Measurements from ENCODE around the gene STRN3. TPM values are rescaled to one million over a fixed set of nuclear protein-coding genes. Genes with fewer than 3 reads are reported as not detected.
"Not testable (repeated sequence)": the region's sequence is repeated elsewhere in the genome, so short reads cannot be mapped to it uniquely, and the experiment has no call there.

The STRN3 gene
- total RNA-seq, 1 donor from 2014 or later: 58.1 TPM

DNA sequence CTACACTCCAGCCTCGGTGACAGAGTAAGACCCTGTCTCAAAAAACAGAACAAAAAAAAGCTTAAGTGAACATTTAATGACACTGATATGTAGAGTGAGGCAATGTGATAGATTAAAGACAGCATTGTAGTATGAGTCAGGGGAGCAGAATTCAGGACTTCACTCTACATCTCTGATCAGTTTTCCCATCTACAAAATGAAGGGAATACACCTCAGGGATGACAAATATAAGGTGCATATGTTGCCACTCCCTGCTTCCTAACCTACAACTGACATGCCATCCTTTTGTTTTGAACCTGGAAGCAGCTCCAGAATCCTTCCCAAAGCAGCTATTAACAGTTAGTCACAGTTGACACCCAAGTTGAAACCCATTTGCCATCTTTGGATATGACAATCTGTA lies 30.9 kb upstream of the STRN3 start:
- no peak overlapping the region for H3K4me3 Mint-ChIP-seq (ENCODE audit: unreplicated experiment)
- peaks cover 2% of the 10 kb centered on the region for H3K9me3 Mint-ChIP-seq (ENCODE audit: unreplicated experiment)
- no peaks in the 10 kb centered on the region for H3K36me3 Mint-ChIP-seq (ENCODE audit: unreplicated experiment)
- H3K27me3 Mint-ChIP-seq (ENCODE audit: unreplicated experiment): no peaks in the 10 kb centered on the region
- no peaks in the 10 kb centered on the region for H3K4me1 Mint-ChIP-seq (ENCODE audit: low read depth, unreplicated experiment)
- DNase-seq: no peak
- TF ChIP-seq, protein P1, sequence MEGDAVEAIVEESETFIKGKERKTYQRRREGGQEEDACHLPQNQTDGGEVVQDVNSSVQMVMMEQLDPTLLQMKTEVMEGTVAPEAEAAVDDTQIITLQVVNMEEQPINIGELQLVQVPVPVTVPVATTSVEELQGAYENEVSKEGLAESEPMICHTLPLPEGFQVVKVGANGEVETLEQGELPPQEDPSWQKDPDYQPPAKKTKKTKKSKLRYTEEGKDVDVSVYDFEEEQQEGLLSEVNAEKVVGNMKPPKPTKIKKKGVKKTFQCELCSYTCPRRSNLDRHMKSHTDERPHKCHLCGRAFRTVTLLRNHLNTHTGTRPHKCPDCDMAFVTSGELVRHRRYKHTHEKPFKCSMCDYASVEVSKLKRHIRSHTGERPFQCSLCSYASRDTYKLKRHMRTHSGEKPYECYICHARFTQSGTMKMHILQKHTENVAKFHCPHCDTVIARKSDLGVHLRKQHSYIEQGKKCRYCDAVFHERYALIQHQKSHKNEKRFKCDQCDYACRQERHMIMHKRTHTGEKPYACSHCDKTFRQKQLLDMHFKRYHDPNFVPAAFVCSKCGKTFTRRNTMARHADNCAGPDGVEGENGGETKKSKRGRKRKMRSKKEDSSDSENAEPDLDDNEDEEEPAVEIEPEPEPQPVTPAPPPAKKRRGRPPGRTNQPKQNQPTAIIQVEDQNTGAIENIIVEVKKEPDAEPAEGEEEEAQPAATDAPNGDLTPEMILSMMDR (IDR thresholded peaks at IDR 0.05; ENCODE audit: partially characterized antibody, unreplicated experiment): no peak
- H3K27ac Mint-ChIP-seq (ENCODE audit: unreplicated experiment): no peak overlapping the region

GRCh38 chr14:31052905-31053586 lies 26.9 kb upstream of the STRN3 start:
- not testable (repeated sequence) for H3K36me3 Mint-ChIP-seq (ENCODE audit: unreplicated experiment); DNase-seq; H3K27me3 Mint-ChIP-seq (ENCODE audit: unreplicated experiment); H3K27ac Mint-ChIP-seq (ENCODE audit: unreplicated experiment); H3K4me3 Mint-ChIP-seq (ENCODE audit: unreplicated experiment); H3K9me3 Mint-ChIP-seq (ENCODE audit: unreplicated experiment); H3K4me1 Mint-ChIP-seq (ENCODE audit: low read depth, unreplicated experiment)

DNA sequence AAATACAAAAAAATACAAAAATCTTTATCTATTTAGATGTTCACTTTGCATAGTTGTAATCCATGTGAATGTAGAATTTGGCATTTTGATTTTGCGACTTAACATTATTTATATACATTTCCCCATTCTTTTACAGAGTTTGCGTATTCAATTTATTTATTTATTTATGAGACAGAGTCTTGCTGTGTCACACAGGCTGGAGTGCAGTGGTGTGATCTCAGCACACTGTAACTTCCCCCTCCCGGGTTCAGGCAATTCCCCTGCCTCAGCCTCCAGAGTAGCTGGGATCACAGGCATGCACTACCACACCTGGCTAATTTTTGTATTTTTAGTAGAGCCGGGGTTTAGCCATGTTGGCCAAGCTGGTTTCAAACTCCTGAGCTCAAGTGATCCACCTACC lies 25.3 kb upstream of the STRN3 start:
- H3K9me3 Mint-ChIP-seq (ENCODE audit: unreplicated experiment): peaks cover 1% of the 10 kb centered on the region
- no peaks in the 10 kb centered on the region for H3K4me1 Mint-ChIP-seq (ENCODE audit: low read depth, unreplicated experiment)
- no peak overlapping the region for H3K27ac Mint-ChIP-seq (ENCODE audit: unreplicated experiment)
- DNase-seq: no peak
- peaks cover 1% of the 10 kb centered on the region for H3K27me3 Mint-ChIP-seq (ENCODE audit: unreplicated experiment)
- TF ChIP-seq, protein P1 (IDR thresholded peaks at IDR 0.05; ENCODE audit: partially characterized antibody, unreplicated experiment): no peak
- no peak overlapping the region for H3K4me3 Mint-ChIP-seq (ENCODE audit: unreplicated experiment)
- H3K36me3 Mint-ChIP-seq (ENCODE audit: unreplicated experiment): peaks cover 5% of the 10 kb centered on the region

DNA sequence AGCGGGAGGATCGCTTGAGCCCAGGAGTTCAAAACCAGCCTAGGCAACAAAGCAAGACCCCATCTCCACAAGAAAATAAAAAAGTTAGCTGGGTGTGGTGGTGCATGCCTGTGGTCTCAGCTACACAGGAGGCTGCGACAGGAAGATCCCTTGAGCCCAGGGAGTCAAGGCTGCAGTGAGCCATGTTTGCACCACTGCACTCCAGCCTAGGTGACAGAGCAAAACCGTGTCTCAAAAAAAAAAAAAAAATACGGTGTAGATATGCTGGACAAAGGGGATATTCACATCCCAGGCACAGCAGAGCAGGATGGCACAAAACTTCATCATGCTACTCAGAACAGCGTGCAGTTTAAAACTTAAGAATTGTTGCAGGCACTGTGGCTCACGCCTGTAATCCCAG lies 24.8 kb upstream of the STRN3 start:
- Mint-ChIP-seq H3K9me3 (ENCODE audit: unreplicated experiment) (peaks cover 1% of the 10 kb centered on the region), H3K4me3 (ENCODE audit: unreplicated experiment) (no peak overlapping the region), H3K27me3 (ENCODE audit: unreplicated experiment) (peaks cover 1% of the 10 kb centered on the region), H3K4me1 (ENCODE audit: low read depth, unreplicated experiment) (no peaks in the 10 kb centered on the region), H3K36me3 (ENCODE audit: unreplicated experiment) (peaks cover 5% of the 10 kb centered on the region), H3K27ac (ENCODE audit: unreplicated experiment) (no peak overlapping the region)
- TF ChIP-seq, protein P1 (IDR thresholded peaks at IDR 0.05; ENCODE audit: partially characterized antibody, unreplicated experiment): no peak
- no peak for DNase-seq

DNA sequence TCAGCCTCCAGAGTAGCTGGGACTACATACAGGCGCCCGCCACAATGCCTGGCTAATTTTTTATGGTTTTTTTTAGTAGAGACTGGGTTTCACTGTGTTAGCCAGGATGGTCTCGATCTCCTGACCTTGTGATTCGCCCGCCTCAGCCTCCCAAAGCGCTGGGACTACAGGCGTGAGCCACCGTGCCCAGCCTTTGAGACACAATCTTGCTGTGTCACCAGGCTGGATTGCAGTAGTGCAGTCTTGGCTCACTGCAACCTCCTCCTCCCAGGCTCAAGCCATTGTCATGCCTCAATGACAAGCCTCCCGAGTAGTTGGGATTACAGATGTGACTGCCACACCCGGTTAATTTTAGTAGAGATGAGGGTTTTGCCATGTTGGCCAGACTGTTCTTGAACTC lies 21.3 kb upstream of the STRN3 start:
- no peak for DNase-seq
- Mint-ChIP-seq H3K27me3 (ENCODE audit: unreplicated experiment) (peaks cover 4% of the 10 kb centered on the region), H3K27ac (ENCODE audit: unreplicated experiment) (no peak overlapping the region), H3K9me3 (ENCODE audit: unreplicated experiment) (peaks cover 5% of the 10 kb centered on the region), H3K4me1 (ENCODE audit: low read depth, unreplicated experiment) (no peaks in the 10 kb centered on the region), H3K4me3 (ENCODE audit: unreplicated experiment) (no peak overlapping the region), H3K36me3 (ENCODE audit: unreplicated experiment) (peaks cover 5% of the 10 kb centered on the region)
- TF ChIP-seq, protein P1 (IDR thresholded peaks at IDR 0.05; ENCODE audit: partially characterized antibody, unreplicated experiment): no peak
